Brain microvascular endothelial cell (primary cell): ENCODE measurements around the gene PSEN1.

Experiments
- DNase-seq: peaks from one replicate; pipeline ENCODE4 v3.0.0-alpha.2; 2020
- H3K27ac ChIP-seq: fragments of 250-450 bp; sonication (Bioruptor Pico); 2 replicates; pipeline ENCODE4 v1.5.1; 2020; ENCODE audit warnings: mild to moderate bottlenecking, moderate library complexity
- H3K27me3 ChIP-seq: fragments of 250-450 bp; sonication (Bioruptor Pico); replicated peaks from 2 replicates; pipeline ENCODE4 v1.5.1; 2020; ENCODE audit warnings: mild to moderate bottlenecking
- H3K36me3 ChIP-seq: fragments of 250-450 bp; sonication (Bioruptor Pico); replicated peaks from 2 replicates; pipeline ENCODE4 v1.5.1; 2020; ENCODE audit warnings: mild to moderate bottlenecking
- H3K4me3 ChIP-seq: 2 replicates; pipeline ENCODE4 v1.5.1; 2011; ENCODE audit warnings: low read depth, mild to moderate bottlenecking, control low read depth, low read length, moderate library complexity
- in situ Hi-C: cut with HindIII; loops from 2 replicates; pipeline ENCODE4 v1.10.0; 2017; ENCODE audit warnings: low sequenced_read_pairs, low pct_ligation_motif_present
- TF ChIP-seq, protein P1 (sequence below): IDR thresholded peaks from 2 replicates; pipeline ENCODE4 v1.5.1; 2011; ENCODE audit warnings: low read depth, mild to moderate bottlenecking, moderate library complexity, low read length, control low read depth, inconsistent platforms; ENCODE audit errors: missing control alignments

The PSEN1 gene

DNA sequence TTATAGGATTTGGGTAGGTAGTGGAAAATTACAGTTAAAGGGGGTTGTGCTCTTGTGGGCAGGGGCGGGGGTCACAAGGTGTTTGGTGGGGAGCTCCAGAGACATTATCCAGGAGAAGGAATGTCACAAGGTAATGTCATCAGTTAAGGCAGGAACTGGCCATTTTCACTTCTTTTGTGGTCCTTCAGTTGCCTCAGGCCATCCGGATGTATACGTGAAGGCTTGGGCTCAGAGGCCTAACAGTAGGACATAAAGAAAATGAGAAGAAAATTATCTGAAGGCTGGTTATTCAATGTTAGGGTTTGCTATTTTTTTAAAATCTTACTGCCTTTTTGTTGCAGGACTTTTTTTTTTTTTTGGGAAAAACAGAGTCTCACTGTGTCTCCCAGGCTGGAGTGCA, 2.5 kb upstream of the PSEN1 start:
- H3K4me3 ChIP-seq: no peak overlapping the region
- no peak overlapping the region for H3K27ac ChIP-seq
- in situ Hi-C loops: no loop called here
- TF ChIP-seq, protein P1, sequence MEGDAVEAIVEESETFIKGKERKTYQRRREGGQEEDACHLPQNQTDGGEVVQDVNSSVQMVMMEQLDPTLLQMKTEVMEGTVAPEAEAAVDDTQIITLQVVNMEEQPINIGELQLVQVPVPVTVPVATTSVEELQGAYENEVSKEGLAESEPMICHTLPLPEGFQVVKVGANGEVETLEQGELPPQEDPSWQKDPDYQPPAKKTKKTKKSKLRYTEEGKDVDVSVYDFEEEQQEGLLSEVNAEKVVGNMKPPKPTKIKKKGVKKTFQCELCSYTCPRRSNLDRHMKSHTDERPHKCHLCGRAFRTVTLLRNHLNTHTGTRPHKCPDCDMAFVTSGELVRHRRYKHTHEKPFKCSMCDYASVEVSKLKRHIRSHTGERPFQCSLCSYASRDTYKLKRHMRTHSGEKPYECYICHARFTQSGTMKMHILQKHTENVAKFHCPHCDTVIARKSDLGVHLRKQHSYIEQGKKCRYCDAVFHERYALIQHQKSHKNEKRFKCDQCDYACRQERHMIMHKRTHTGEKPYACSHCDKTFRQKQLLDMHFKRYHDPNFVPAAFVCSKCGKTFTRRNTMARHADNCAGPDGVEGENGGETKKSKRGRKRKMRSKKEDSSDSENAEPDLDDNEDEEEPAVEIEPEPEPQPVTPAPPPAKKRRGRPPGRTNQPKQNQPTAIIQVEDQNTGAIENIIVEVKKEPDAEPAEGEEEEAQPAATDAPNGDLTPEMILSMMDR: no peak
- no peak for DNase-seq
- no peaks in the 10 kb centered on the region for H3K36me3 ChIP-seq
- no peaks in the 10 kb centered on the region for H3K27me3 ChIP-seq

DNA sequence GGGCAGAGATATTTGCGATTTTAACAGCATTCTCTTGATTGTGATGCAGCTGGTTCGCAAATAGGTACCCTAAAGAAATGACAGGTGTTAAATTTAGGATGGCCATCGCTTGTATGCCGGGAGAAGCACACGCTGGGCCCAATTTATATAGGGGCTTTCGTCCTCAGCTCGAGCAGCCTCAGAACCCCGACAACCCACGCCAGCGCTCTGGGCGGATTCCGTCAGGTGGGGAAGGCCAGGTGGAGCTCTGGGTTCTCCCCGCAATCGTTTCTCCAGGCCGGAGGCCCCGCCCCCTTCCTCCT, 271 bp upstream of the PSEN1 start:
- no peak for DNase-seq
- in situ Hi-C loops: no loop called here
- no peaks in the 10 kb centered on the region for H3K27me3 ChIP-seq
- TF ChIP-seq, protein P1: no peak
- peak overlapping the region; percentile 87 for H3K27ac ChIP-seq
- peak overlapping the region; percentile 84 for H3K4me3 ChIP-seq
- no peaks in the 10 kb centered on the region for H3K36me3 ChIP-seq

DNA sequence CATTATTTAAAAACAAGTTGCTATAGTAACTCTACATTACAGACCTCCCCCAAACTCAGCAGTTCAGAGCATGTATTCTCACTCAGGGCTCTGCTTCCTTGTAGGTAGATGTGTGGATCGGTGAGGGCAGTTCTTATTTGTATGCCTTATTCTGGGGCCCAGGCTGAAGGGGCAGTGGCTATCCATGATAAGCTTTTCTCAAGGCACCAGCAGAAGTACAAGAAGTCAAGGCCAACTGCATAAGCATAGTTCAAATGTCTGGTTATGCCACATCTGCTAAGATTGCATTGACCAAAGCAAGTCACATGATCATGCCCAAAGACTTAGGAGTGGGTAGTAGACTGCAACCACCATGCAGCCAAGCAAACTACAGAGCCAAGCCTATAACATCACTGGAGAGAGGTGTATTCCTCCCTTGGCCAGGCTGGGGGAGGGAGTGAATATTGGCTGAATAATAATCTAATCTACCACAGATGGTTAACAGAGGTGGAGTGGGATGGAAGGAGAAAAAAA, 4.6 kb downstream of the PSEN1 start:
- TF ChIP-seq, protein P1: no peak
- in situ Hi-C loops: no loop called here
- H3K36me3 ChIP-seq: no peaks in the 10 kb centered on the region
- no peak overlapping the region for H3K27ac ChIP-seq
- no peaks in the 10 kb centered on the region for H3K27me3 ChIP-seq
- no peak overlapping the region for H3K4me3 ChIP-seq
- DNase-seq: no peak

DNA sequence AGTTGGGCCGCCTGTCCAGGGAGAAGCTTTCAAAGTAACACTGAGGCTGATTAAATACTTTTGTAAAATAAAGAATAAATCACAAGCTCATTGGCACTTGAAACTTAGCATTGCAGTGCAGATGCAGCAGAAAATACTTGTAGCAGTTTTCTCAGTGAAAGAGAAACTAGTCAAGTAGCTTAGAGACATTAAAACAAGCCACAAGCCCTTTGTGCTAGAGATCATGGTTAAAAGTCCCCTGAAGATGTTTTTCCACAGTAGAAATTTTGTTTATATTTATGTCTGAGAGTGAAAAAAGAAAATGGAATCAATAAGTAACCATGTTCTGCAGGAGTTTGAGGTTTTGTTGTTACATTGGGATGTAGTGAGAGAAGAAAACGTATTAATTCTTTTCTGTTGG, 5.9 kb downstream of the PSEN1 start:
- in situ Hi-C loops: no loop called here
- Histone ChIP-seq H3K4me3 (no peak overlapping the region), H3K27me3 (no peaks in the 10 kb centered on the region), H3K27ac (no peak overlapping the region), H3K36me3 (no peaks in the 10 kb centered on the region)
- TF ChIP-seq, protein P1: no peak
- DNase-seq: no peak

DNA sequence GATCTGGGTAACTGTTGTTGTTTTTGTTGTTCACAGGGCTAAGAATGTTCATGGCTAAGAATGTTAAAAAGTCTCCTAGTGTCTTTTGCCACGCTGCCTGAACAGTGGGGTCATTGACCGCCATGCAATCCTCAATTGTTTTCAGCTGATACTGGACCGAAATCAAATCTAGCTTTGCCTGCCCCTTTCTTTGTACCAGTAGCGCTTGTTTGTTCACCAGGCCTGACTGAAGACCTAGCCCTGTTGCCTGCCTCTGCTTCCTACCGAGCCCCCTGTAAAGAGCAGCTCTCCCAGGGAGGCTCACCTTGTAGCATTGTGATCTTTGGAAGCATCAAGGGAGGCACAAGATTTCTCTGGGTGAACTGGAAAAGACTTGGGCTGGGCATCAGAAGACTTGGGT, 6.7 kb downstream of the PSEN1 start:
- TF ChIP-seq, protein P1: no peak
- no peak for DNase-seq
- Histone ChIP-seq H3K27ac (no peak overlapping the region), H3K4me3 (no peak overlapping the region), H3K27me3 (no peaks in the 10 kb centered on the region), H3K36me3 (peaks cover 2% of the 10 kb centered on the region)
- in situ Hi-C loops: no loop called here

DNA sequence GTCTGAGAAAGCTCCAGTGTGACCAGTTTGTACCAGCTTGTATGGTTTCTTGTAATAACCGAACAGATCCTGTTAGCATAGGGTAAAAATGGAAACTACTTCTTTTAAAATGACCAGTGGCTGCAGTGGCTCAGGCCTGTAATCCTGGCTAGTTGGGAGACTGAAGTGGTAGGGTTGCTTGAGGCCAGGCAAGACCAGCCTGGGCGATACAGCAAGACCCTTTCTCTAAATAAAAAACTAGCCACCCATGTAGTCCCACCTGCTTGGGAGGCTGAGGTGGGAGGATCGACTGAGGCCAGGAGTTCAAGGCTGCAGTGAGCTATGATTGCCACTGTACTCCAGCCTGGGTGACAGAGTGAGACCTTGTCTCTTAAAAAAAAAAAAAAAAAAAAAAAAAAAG, 7.3 kb downstream of the PSEN1 start:
- TF ChIP-seq, protein P1: no peak
- Histone ChIP-seq H3K27me3 (no peaks in the 10 kb centered on the region), H3K36me3 (peaks cover 7% of the 10 kb centered on the region), H3K4me3 (no peak overlapping the region), H3K27ac (no peak overlapping the region)
- in situ Hi-C loops: no loop called here
- DNase-seq: no peak
